ENCODE data around the gene PLXNA4.

Gene PLXNA4

GRCh38 chr7:132373041-132373440 is 203.2 kb downstream of the PLXNA4 start:
- in situ Hi-C loops (cut with HindIII; ENCODE audit: low sequenced_read_pairs), result no loop called here

- in situ Hi-C loops (cut with HindIII; ENCODE audit: low sequenced_read_pairs), result no loop called here
Measured at GRCh38 chr7:132371948-132372347, 204.3 kb downstream of the PLXNA4 start.

- in situ Hi-C loops (cut with HindIII; ENCODE audit: low sequenced_read_pairs), result no loop called here
Measured at GRCh38 chr7:132368246-132368900, 207.9 kb downstream of the PLXNA4 start.

- in situ Hi-C loops (cut with HindIII; ENCODE audit: low sequenced_read_pairs), result no loop called here
Measured at GRCh38 chr7:132367795-132368194, 208.5 kb downstream of the PLXNA4 start.

GRCh38 chr7:132367004-132367403 is 209.3 kb downstream of the PLXNA4 start:
- in situ Hi-C loops (cut with HindIII; ENCODE audit: low sequenced_read_pairs), result no loop called here

GRCh38 chr7:132364226-132364625 is 212.0 kb downstream of the PLXNA4 start:
- in situ Hi-C loops (cut with HindIII; ENCODE audit: low sequenced_read_pairs), result loop anchor here (5.0 kb wide), 2 partner anchors 38 to 67 kb away; no protein-coding TSS in a partner anchor

GRCh38 chr7:132362059-132362458 is 214.2 kb downstream of the PLXNA4 start:
- in situ Hi-C loops (cut with HindIII; ENCODE audit: low sequenced_read_pairs), result loop anchor here (5.0 kb wide), 2 partner anchors 40 to 65 kb away; no protein-coding TSS in a partner anchor

- in situ Hi-C loops (cut with HindIII; ENCODE audit: low sequenced_read_pairs), result loop anchor here (5.0 kb wide), 2 partner anchors 41 to 64 kb away; no protein-coding TSS in a partner anchor
Measured at GRCh38 chr7:132361146-132361545, 215.1 kb downstream of the PLXNA4 start.

GRCh38 chr7:132359743-132360142 is 216.5 kb downstream of the PLXNA4 start:
- in situ Hi-C loops (cut with HindIII; ENCODE audit: low sequenced_read_pairs), result loop anchor here (5.0 kb wide), 2 partner anchors 43 to 62 kb away; no protein-coding TSS in a partner anchor

GRCh38 chr7:132355048-132355447 is 221.2 kb downstream of the PLXNA4 start:
- in situ Hi-C loops (cut with HindIII; ENCODE audit: low sequenced_read_pairs), result no loop called here

GRCh38 chr7:132354527-132354926 is 221.7 kb downstream of the PLXNA4 start:
- in situ Hi-C loops (cut with HindIII; ENCODE audit: low sequenced_read_pairs), result no loop called here

- in situ Hi-C loops (cut with HindIII; ENCODE audit: low sequenced_read_pairs), result no loop called here
Measured at GRCh38 chr7:132353936-132354335, 222.3 kb downstream of the PLXNA4 start.

- in situ Hi-C loops (cut with HindIII; ENCODE audit: low sequenced_read_pairs), result no loop called here
Measured at GRCh38 chr7:132352800-132353199, 223.5 kb downstream of the PLXNA4 start.

GRCh38 chr7:132351954-132352499 is 224.2 kb downstream of the PLXNA4 start:
- in situ Hi-C loops (cut with HindIII; ENCODE audit: low sequenced_read_pairs), result no loop called here

- in situ Hi-C loops (cut with HindIII; ENCODE audit: low sequenced_read_pairs), result no loop called here
Measured at GRCh38 chr7:132350741-132351140, 225.5 kb downstream of the PLXNA4 start.

- in situ Hi-C loops (cut with HindIII; ENCODE audit: low sequenced_read_pairs), result no loop called here
Measured at GRCh38 chr7:132349075-132349474, 227.2 kb downstream of the PLXNA4 start.

GRCh38 chr7:132348341-132348740 is 227.9 kb downstream of the PLXNA4 start:
- in situ Hi-C loops (cut with HindIII; ENCODE audit: low sequenced_read_pairs), result no loop called here

GRCh38 chr7:132347858-132348257 is 228.4 kb downstream of the PLXNA4 start:
- in situ Hi-C loops (cut with HindIII; ENCODE audit: low sequenced_read_pairs), result no loop called here

- in situ Hi-C loops (cut with HindIII; ENCODE audit: low sequenced_read_pairs), result no loop called here
Measured at GRCh38 chr7:132347123-132347522, 229.1 kb downstream of the PLXNA4 start.

GRCh38 chr7:132345543-132346129 is 230.6 kb downstream of the PLXNA4 start:
- in situ Hi-C loops (cut with HindIII; ENCODE audit: low sequenced_read_pairs), result no loop called here

- in situ Hi-C loops (cut with HindIII; ENCODE audit: low sequenced_read_pairs), result no loop called here
Measured at GRCh38 chr7:132345030-132345429, 231.2 kb downstream of the PLXNA4 start.

GRCh38 chr7:132343199-132343598 is 233.1 kb downstream of the PLXNA4 start:
- in situ Hi-C loops (cut with HindIII; ENCODE audit: low sequenced_read_pairs), result no loop called here

Measured in endothelial cell of hepatic sinusoid (primary cell).